OCI-LY1 (cell line): ENCODE results near the gene PASK.

Experiments
- EZH2 ChIP-seq: fragments of 200-600 bp; sonication (generic), shearing (Covaris generic); IDR thresholded peaks from 2 replicates; pipeline ENCODE4 v1.8.0; 2017; ENCODE audit warnings: borderline replicate concordance, mixed run types, mild to moderate bottlenecking, antibody characterized with exemption, low read length, moderate library complexity, mixed read lengths
- TF ChIP-seq, protein P1 (sequence below): fragments of 200-600 bp; sonication (generic), shearing (Covaris generic); IDR thresholded peaks from 2 replicates; pipeline ENCODE4 v1.5.1; 2017; ENCODE audit warnings: mild to moderate bottlenecking, antibody characterized with exemption, low read length, moderate library complexity, mixed read lengths

DNA sequence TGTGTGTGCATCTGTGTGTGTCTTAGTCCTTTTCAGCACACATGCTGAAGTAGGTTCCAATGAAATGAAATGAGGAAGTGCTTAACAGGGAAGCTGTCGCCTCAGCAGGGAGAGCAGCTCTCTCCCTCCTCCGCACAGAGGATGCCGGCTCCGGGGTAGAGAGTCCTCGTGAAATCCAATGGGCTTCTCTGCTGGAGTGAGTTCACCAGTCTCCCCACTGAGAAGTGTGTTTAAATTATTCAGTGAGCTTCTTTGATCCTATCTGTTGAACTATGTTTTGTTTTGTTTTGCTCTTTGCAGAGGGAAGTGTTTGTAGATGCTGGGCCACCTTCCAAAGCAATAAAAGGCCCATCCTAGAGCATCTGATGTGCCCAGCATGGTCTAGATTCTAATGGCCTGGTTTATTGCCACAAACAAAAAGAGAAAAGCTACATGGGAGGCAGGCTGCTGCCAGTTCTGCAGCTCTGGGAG lies 7.7 kb upstream of the PASK start:
- TF ChIP-seq, protein P1, sequence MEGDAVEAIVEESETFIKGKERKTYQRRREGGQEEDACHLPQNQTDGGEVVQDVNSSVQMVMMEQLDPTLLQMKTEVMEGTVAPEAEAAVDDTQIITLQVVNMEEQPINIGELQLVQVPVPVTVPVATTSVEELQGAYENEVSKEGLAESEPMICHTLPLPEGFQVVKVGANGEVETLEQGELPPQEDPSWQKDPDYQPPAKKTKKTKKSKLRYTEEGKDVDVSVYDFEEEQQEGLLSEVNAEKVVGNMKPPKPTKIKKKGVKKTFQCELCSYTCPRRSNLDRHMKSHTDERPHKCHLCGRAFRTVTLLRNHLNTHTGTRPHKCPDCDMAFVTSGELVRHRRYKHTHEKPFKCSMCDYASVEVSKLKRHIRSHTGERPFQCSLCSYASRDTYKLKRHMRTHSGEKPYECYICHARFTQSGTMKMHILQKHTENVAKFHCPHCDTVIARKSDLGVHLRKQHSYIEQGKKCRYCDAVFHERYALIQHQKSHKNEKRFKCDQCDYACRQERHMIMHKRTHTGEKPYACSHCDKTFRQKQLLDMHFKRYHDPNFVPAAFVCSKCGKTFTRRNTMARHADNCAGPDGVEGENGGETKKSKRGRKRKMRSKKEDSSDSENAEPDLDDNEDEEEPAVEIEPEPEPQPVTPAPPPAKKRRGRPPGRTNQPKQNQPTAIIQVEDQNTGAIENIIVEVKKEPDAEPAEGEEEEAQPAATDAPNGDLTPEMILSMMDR: no peak
- TF ChIP-seq EZH2: no peak
